CD1c-positive myeloid dendritic cell (primary cell): ENCODE data around the gene MOK.

Experiments
- DNase-seq: peaks from one replicate; pipeline ENCODE4 v3.0.0-alpha.2; 2016; ENCODE audit errors: extremely low spot score

Gene MOK

DNA sequence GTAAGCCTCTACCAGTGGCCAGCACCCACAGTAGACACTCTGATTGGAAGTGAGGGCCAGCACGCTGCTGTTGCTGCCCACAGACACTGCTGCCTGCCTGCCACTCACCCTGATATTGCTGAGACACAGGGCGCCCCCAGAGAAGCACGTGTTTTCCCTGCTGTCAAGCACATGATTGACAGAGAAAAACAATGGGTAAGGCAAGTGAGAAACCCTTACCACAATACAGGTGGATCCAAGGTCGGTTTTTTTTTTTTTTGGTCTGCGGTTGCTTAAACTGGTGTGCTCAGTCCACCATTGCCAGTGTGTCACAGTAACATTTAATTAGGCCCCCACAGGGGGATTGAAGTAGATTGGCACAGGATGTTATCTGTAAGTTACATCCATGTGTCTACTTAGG lies 99.4 kb downstream of the MOK start:
- DNase-seq, result no peak

DNA sequence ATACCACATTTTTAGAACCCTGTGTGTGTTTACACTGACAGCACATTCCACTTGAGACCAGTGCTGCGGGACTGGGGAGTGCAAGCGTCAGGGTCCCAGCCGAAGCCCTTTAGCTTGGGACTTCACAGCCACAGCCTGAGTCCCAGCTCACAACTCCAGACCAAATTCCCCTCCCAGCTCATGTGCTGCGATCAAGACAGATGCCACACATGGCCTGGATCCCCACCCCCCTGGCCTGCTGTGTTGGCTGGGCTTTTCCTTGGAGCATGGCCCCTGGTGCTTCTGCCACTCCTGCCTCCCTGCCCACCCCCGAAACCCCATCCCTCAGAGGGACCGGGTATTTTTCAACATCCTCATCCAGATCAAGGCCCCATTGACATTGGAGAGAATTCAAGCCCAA lies 101.6 kb downstream of the MOK start:
- no peak for DNase-seq

DNA sequence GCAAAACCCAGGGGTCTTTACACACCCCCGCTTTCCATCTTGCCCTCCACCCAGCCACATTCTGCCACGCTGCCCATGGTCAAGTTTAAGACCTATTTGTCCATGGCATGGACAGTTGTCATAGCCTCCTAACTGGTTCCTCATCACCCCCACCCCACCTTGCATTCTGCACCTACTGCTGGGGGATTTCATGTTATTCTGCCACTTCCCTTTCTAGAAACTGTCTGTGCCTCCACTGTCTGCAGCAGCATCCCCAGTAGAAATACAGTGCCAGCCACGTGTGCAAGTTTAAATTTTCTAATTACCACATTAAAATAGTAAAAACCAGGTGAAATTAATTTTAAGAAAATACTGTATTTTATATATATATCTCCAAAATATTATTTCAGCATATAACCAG lies 102.0 kb downstream of the MOK start:
- DNase-seq, result no peak

GRCh38 chr14:102201776-102202175 lies 103.2 kb downstream of the MOK start:
- DNase-seq, result no peak

- DNase-seq, result no peak
Observed at GRCh38 chr14:102201353-102201738, 103.6 kb downstream of the MOK start.

DNA sequence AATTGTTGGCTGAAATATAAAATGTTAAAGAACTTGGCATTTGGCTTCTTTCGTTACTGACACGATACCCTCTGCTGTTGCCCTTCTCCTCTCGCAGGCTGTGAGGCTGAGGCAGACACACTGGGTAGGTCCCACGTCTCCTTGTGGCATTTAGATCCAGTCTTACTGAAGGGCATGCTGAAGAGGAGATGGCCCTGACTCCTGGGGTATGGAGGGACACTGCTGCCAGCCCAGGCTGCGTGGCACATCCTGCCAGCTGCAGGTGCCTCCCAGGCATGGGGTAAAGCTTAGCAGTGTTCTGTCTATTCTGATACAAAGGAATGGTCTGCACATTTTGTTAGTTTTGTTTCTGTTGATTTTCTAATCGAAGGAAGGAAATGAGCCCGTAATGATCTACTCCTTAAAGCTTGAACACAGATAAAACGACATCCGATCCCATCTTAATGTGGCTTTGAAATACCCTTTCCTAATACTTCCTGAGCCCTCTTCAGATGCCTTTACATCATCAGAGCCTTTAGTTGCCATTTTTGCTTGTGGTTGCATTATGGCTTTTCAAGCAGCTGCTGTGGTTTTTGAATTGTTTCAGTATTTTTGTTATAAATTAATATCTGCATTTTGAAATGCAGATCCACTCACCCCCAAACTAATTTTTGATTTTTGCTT lies 104.1 kb downstream of the MOK start:
- no peak for DNase-seq

DNA sequence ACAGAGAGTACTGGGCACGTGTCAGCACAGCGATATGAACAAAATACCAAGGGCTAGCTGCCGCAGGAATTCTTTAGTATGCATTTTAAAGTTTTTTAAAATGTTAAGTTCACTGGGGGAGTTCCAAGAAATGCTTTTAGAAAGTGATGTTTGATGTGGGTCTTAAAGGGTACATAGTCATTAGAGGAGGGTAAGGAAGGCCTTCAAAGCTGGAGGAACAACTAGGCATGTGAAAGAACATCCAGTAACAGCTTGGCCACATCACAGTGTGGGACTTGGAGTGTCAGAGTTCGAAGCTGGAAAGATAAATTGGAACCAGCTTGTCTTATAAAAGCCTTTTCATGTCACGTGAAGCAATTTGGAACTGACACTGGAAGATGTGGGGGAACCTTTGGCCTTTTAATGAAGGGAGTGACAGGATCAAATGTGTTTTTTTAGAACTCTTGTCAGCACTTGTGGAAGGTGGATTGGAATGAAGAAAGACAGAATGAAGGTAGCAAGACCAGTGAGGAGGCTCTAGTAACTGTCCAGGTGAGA lies 107.6 kb downstream of the MOK start:
- no peak for DNase-seq

DNA sequence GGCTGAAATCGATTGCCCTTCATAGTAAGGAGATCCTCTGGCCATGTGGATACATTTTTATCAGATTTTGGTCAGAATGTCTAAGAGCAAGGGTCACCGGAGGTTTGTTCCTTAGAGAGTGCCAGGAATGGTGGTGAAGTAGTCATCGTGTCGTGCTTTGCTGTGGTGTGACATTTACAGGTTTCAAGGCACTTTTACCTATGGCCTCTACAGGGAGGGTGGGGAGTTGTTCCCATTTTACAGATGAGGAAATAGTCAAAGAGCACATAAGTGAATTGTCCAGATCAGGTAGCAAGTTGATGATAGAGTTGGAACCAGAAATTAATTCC lies 108.1 kb downstream of the MOK start:
- DNase-seq, result no peak

- no peak for DNase-seq
Observed at GRCh38 chr14:102196039-102196901, 108.7 kb downstream of the MOK start.

GRCh38 chr14:102195446-102195845 lies 109.5 kb downstream of the MOK start:
- no peak for DNase-seq

GRCh38 chr14:102194856-102195255 lies 110.1 kb downstream of the MOK start:
- DNase-seq, result no peak

GRCh38 chr14:102192840-102193502 lies 112.0 kb downstream of the MOK start:
- DNase-seq, result no peak

GRCh38 chr14:102189874-102190273 lies 115.1 kb downstream of the MOK start:
- no peak for DNase-seq

- no peak for DNase-seq
Observed at GRCh38 chr14:102188187-102188586, 116.8 kb downstream of the MOK start.

DNA sequence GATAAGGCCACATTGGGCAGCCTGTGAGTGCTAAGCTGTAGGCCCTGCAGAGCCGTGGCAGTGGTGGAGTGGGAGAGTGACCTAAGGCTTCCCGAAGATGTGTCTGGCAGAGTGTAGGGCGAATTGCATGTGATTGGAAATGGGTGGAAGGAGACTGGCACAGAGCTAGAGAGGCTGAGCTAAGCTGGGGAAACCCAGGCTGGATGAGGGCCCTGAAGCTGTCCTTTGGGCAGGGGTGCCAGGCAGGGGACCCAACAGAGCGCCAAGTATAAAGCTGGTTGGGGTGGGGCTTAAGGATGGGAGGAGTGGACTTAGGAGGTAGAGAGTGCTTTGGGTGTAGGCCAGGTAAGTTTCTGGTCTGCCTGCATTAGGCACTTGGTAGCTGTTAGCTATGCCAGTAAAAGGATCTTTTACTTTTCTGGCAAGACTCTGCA lies 117.4 kb downstream of the MOK start:
- no peak for DNase-seq

- DNase-seq, result no peak
Observed at GRCh38 chr14:102187044-102187443, 117.9 kb downstream of the MOK start.

- no peak for DNase-seq
Observed at GRCh38 chr14:102185360-102185759, 119.6 kb downstream of the MOK start.

DNA sequence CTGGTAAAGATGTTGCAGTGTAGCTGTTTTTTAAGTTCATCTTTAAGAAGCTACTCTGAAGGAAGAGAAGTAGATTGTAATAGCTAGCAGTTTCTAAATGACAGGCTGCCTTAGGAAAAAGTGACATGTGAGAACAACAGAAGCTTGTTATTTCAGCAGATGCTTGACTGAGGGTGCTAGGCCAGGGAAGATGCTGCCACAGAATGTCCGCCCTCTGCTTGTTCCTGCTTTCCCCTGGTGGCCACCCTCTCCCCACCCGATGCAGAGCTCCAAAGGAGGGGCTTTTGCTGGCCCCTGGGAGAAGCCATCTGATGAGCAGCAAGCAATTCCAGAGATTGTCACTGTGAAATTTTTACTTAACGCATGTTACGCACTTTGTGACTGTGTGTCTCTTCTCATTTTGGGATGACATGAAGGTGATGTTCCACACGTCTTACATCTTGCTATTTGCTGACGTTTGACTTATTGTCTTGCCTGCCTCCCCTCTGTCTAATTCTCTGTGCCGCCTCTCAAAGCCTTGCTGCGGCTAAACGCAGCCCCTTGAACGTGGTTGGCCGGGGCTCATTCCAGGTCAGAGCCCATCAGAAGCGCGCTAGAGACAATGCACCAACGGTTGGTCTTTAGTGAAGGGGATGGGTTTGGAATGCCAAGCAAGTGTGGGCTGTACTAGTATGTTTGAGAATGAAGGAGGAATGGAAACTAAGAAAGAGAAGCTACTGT lies 120.5 kb downstream of the MOK start:
- DNase-seq, result no peak

DNA sequence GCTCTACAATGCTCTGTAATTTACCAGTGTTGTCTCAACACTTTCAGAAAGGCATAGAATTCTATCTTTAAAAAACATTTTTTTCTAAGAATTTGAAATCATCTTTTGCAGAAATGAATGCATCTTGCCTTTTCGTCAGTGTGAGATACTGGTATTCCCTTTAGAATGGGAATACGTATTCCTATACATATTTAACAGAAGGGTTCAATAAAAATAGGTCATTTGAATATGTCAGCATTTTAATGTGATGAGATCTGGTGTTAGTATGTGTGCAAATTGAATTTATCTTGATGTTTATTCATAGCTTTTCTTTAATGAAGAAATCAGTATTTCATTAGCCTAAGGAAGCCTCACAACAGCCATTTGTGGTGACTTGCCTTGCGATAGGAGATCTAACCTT lies 121.1 kb downstream of the MOK start:
- DNase-seq, result no peak

DNA sequence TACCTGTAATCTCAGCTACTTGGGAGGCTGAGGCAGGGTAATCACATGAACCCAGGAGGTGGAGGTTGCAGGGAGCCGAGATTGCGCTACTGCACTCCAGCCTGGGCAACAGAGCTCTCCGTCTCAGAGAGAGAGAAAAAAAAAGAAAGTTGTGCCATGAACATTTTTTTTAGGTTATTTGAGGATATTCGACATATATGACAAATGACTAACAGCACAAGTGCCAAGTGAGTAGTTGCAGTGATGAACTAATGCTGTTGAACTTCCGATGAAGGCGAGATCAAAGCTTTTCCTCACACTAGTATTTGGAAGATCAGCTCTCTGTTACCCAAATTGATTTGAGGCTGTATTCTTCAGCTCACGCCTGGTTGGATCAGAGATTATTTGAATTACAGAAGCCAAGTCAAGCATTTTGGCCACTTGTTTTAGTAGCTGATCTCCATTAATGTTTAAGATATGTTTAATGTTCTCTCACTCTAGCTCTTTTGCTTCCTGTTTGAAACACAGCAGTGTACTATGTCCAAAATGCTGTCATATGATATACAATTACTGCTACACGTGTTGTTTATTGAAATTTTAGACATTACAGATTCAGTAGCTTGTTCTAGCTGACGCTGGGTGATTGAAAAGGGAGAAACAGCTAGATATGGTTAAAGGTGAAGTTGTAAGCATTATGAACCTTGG lies 121.9 kb downstream of the MOK start:
- no peak for DNase-seq

DNA sequence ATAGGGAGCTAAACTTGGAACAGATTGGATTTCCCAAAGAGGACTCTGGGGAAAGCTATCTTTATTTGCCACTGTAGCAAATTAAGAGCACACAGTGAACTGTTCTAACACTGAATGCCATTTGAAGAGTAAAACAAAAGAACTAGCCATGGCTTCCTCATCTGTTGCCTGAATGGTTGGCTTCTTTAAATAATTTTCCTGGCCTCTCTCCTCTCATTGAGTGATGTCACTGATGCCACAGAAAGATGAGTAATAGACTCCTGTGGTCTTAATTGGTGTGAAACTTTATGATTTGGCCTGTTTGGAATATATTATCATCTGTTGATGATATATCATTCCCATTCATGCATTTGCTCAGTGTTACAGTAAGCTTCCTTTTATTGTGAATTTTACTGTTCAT lies 122.8 kb downstream of the MOK start:
- DNase-seq, result no peak
